Neural cell (in vitro differentiated cells): Measurements from ENCODE around the gene PPM1A. TPM values are rescaled to one million over a fixed set of nuclear protein-coding genes. Genes with fewer than 3 reads are reported as not detected.

ENCODE experiments used
- H2AFZ ChIP-seq: fragments of 200-600, 300-800 bp; sonication (generic), shearing (Covaris generic); 2 replicates; pipeline ENCODE4 v1.6.0; 2014; ENCODE audit warnings: low read depth, mild to moderate bottlenecking, antibody characterized with exemption, low read length, moderate library complexity
- H3F3A ChIP-seq: fragments of 200-600 bp; shearing (Covaris generic); 2 replicates; pipeline ENCODE4 v1.6.1; 2016; ENCODE audit warnings: mild to moderate bottlenecking, moderate library complexity, mixed read lengths, antibody characterized with exemption, low read length; ENCODE audit not compliant: insufficient read depth, poor library complexity, severe bottlenecking
- H3K27ac ChIP-seq: fragments of 200-600, 300-800 bp; sonication (generic), shearing (Covaris generic); 2 replicates; pipeline ENCODE4 v1.5.1; 2014; ENCODE audit warnings: mild to moderate bottlenecking, low read length, moderate library complexity
- H3K27me3 ChIP-seq: fragments of 300-800, 200-600 bp; sonication (generic), shearing (Covaris generic); 2 replicates; pipeline ENCODE4 v1.6.0; 2014; ENCODE audit warnings: mild to moderate bottlenecking, low read depth, low read length, moderate library complexity; ENCODE audit not compliant: insufficient read depth
- H3K36me3 ChIP-seq: fragments of 300-800, 200-600 bp; sonication (generic), shearing (Covaris generic); 2 replicates; pipeline ENCODE4 v1.5.1; 2014; ENCODE audit warnings: mild to moderate bottlenecking, antibody characterized with exemption, low read length, moderate library complexity; ENCODE audit not compliant: insufficient read depth
- H3K4me2 ChIP-seq: fragments of 300-800, 200-600 bp; sonication (generic), shearing (Covaris generic); 2 replicates; pipeline ENCODE4 v1.6.0; 2014; ENCODE audit warnings: mild to moderate bottlenecking, low read length
- H3K4me3 ChIP-seq: fragments of 300-800, 200-600 bp; sonication (generic), shearing (Covaris generic); 2 replicates; pipeline ENCODE4 v1.5.1; 2014; ENCODE audit warnings: mild to moderate bottlenecking, low read length, moderate library complexity
- H3K79me2 ChIP-seq: fragments of 200-600 bp; shearing (Covaris generic); replicated peaks from 2 replicates; pipeline ENCODE4 v1.6.0; 2014; ENCODE audit warnings: mild to moderate bottlenecking, low read length, moderate library complexity; ENCODE audit not compliant: insufficient read depth
- H3K9ac ChIP-seq: fragments of 300-800, 200-600 bp; sonication (generic), shearing (Covaris generic); 2 replicates; pipeline ENCODE4 v1.6.1; 2016; ENCODE audit warnings: mild to moderate bottlenecking, low read length, mixed read lengths
- H3K9me2 ChIP-seq: fragments of 200-600 bp; shearing (Covaris generic); 2 replicates; pipeline ENCODE4 v1.6.1; 2016; ENCODE audit warnings: mild to moderate bottlenecking, low read length, mixed read lengths; ENCODE audit not compliant: insufficient read depth
- H3K9me3 ChIP-seq: fragments of 200-600, 300-800 bp; sonication (generic), shearing (Covaris generic); 2 replicates; pipeline ENCODE4 v1.6.1; 2016; ENCODE audit warnings: mild to moderate bottlenecking, mixed run types, low read length, moderate library complexity, mixed read lengths
- H4K20me1 ChIP-seq: fragments of 200-600 bp; shearing (Covaris generic); 2 replicates; pipeline ENCODE4 v1.6.1; 2016; ENCODE audit warnings: mild to moderate bottlenecking, mixed run types; ENCODE audit not compliant: insufficient read depth
- CTCF ChIP-seq: fragments of 450-650 bp; IDR thresholded peaks from 2 replicates; pipeline ENCODE4 v1.5.1; 2014; ENCODE audit warnings: antibody characterized with exemption, mild to moderate bottlenecking, moderate library complexity; ENCODE audit not compliant: poor library complexity, severe bottlenecking
- EP300 ChIP-seq: fragments of 450-650 bp; conservative IDR thresholded peaks from 2 replicates; pipeline ENCODE4 v1.6.1; 2014; ENCODE audit warnings: antibody characterized with exemption, mild to moderate bottlenecking, moderate library complexity; ENCODE audit not compliant: poor library complexity, severe bottlenecking
- EZH2 ChIP-seq: fragments of 200-600, 300-800 bp; shearing (Covaris generic), sonication (generic); IDR thresholded peaks from 2 replicates; pipeline ENCODE4 v1.6.1; 2014; ENCODE audit warnings: antibody characterized with exemption, low read length, borderline replicate concordance, mild to moderate bottlenecking; ENCODE audit not compliant: insufficient read depth, poor library complexity, severe bottlenecking
- MXI1 ChIP-seq: fragments of 450-650 bp; conservative IDR thresholded peaks from 2 replicates; pipeline ENCODE4 v1.6.1; 2014; ENCODE audit warnings: antibody characterized with exemption, mild to moderate bottlenecking; ENCODE audit not compliant: poor library complexity, severe bottlenecking
- POLR2AphosphoS5 ChIP-seq: IDR thresholded peaks from 2 replicates; pipeline ENCODE4 v1.6.1; 2012
- RAD21 ChIP-seq: fragments of 450-650 bp; conservative IDR thresholded peaks from 2 replicates; pipeline ENCODE4 v1.6.1; 2014; ENCODE audit warnings: antibody characterized with exemption, mild to moderate bottlenecking, moderate library complexity
- REST ChIP-seq: IDR thresholded peaks from 2 replicates; pipeline ENCODE4 v1.6.1; 2012; ENCODE audit warnings: borderline replicate concordance
- SMC3 ChIP-seq: fragments of 450-650 bp; conservative IDR thresholded peaks from 2 replicates; pipeline ENCODE4 v1.6.1; 2014; ENCODE audit warnings: antibody characterized with exemption, mild to moderate bottlenecking, moderate library complexity; ENCODE audit not compliant: poor library complexity
- TAF1 ChIP-seq: IDR thresholded peaks from 2 replicates; pipeline ENCODE4 v1.6.1; 2012; ENCODE audit warnings: low read depth
- polyA plus RNA-seq: library from polyadenylated mRNA; depleted of rRNA; stranded (reverse); fragments of >200 nt; gene quantifications from 2 replicates; pipeline ENCODE4 v1.2.3, GENCODE V29; 2014

PPM1A gene
- polyA plus RNA-seq, 1 donor from 2014 or later, result 52.1 TPM

- H3K27me3 ChIP-seq, result no peaks in the 10 kb centered on the region
- H3K9me3 ChIP-seq, result no peaks in the 10 kb centered on the region
- H3K9me2 ChIP-seq, result no peaks in the 10 kb centered on the region
- H3F3A ChIP-seq, result no peaks in the 10 kb centered on the region
- H2AFZ ChIP-seq, result no peak overlapping the region
- TF ChIP-seq EZH2 (no peak), POLR2AphosphoS5 (no peak)
- H3K36me3 ChIP-seq, result no peaks in the 10 kb centered on the region
- no peak overlapping the region for H3K4me2 ChIP-seq
- no peak overlapping the region for H3K27ac ChIP-seq
- H3K9ac ChIP-seq, result no peak overlapping the region
- no peak overlapping the region for H3K4me3 ChIP-seq
- no peaks in the 10 kb centered on the region for H3K79me2 ChIP-seq
- H4K20me1 ChIP-seq, result no peaks in the 10 kb centered on the region
These were observed 90.5 kb downstream of the PPM1A start for GRCh38 chr14:60339571-60339970.

- Histone ChIP-seq H4K20me1 (no peaks in the 10 kb centered on the region), H3K27ac (no peak overlapping the region), H3K36me3 (no peaks in the 10 kb centered on the region), H3K9me2 (no peaks in the 10 kb centered on the region), H3K9ac (no peak overlapping the region), H3F3A (no peaks in the 10 kb centered on the region), H3K79me2 (no peaks in the 10 kb centered on the region), H3K4me2 (no peak overlapping the region), H3K4me3 (no peak overlapping the region), H2AFZ (no peak overlapping the region), H3K9me3 (no peaks in the 10 kb centered on the region), H3K27me3 (peaks cover 14% of the 10 kb centered on the region)
- TF ChIP-seq TAF1, result no peak
- TF ChIP-seq EZH2, result no peak
- no peak for TF ChIP-seq EP300
- no peak for TF ChIP-seq REST
- TF ChIP-seq SMC3, result no peak
- no peak for TF ChIP-seq MXI1
- TF ChIP-seq RAD21, result no peak
- TF ChIP-seq CTCF, result no peak
- no peak for TF ChIP-seq POLR2AphosphoS5
These were observed 94.6 kb downstream of the PPM1A start for GRCh38 chr14:60343571-60344071.

- Histone ChIP-seq H3K9me3 (no peaks in the 10 kb centered on the region), H2AFZ (no peak overlapping the region)
These were observed 95.7 kb downstream of the PPM1A start for GRCh38 chr14:60344751-60345150.

More at GRCh38 chr14:60344751-60345150, 95.7 kb downstream of the PPM1A start:
- no peak overlapping the region for H3K9ac ChIP-seq
- H3K9me2 ChIP-seq, result no peaks in the 10 kb centered on the region
- H3K27ac ChIP-seq, result no peak overlapping the region
- TF ChIP-seq EP300 (no peak), REST (no peak), CTCF (no peak), MXI1 (no peak), EZH2 (no peak), RAD21 (no peak), TAF1 (no peak), POLR2AphosphoS5 (no peak), SMC3 (no peak)
- no peak overlapping the region for H3K4me3 ChIP-seq
- no peak overlapping the region for H3K4me2 ChIP-seq
- H3K27me3 ChIP-seq, result peaks cover 23% of the 10 kb centered on the region
- H3K36me3 ChIP-seq, result no peaks in the 10 kb centered on the region
- no peaks in the 10 kb centered on the region for H4K20me1 ChIP-seq
- no peaks in the 10 kb centered on the region for H3K79me2 ChIP-seq
- H3F3A ChIP-seq, result no peaks in the 10 kb centered on the region
